OCI-LY3 (cell line): Measurements from ENCODE around the gene MYF5.
"Not testable (repeated sequence)": the region's sequence is repeated elsewhere in the genome, so short reads cannot be mapped to it uniquely, and the experiment has no call there.

ENCODE experiments used
- H2AFZ ChIP-seq: fragments of 200-600, 300-600 bp; shearing (Covaris generic); 2 replicates; pipeline ENCODE4 v1.6.0; 2014; ENCODE audit warnings: antibody characterized with exemption, low read depth, low read length
- H3K27ac ChIP-seq: fragments of 200-600, 300-600 bp; sonication (generic); 2 replicates; pipeline ENCODE4 v1.5.1; 2014; ENCODE audit warnings: mild to moderate bottlenecking, low read length, moderate library complexity, mixed read lengths
- H3K27me3 ChIP-seq: fragments of 200-600, 300-600 bp; sonication (generic); 2 replicates; pipeline ENCODE4 v1.6.1; 2014; ENCODE audit warnings: low read depth, low read length, mixed read lengths
- H3K36me3 ChIP-seq: fragments of 200-600, 300-600 bp; sonication (generic); replicated peaks from 2 replicates; pipeline ENCODE3; 2014; ENCODE audit warnings: low read depth, low read length, mixed read lengths
- H3K4me1 ChIP-seq: fragments of 300-600, 200-600 bp; sonication (generic); 2 replicates; pipeline ENCODE4 v1.6.1; 2014; ENCODE audit warnings: low read length, mixed read lengths
- H3K4me2 ChIP-seq: fragments of 200-600, 300-600 bp; sonication (generic); 2 replicates; pipeline ENCODE4 v1.6.1; 2014; ENCODE audit warnings: low read length, mixed read lengths
- H3K4me3 ChIP-seq: fragments of 300-600, 200-600 bp; sonication (generic); 2 replicates; pipeline ENCODE4 v1.5.1; 2014; ENCODE audit warnings: antibody characterized with exemption, mild to moderate bottlenecking, low read length, moderate library complexity
- H3K79me2 ChIP-seq: fragments of 300-600, 200-600 bp; shearing (Covaris generic); 2 replicates; pipeline ENCODE4 v1.6.1; 2014; ENCODE audit warnings: mild to moderate bottlenecking, low read length, mixed read lengths
- H3K9ac ChIP-seq: fragments of 300-600, 200-600 bp; shearing (Covaris generic); 2 replicates; pipeline ENCODE4 v1.6.0; 2014; ENCODE audit warnings: mild to moderate bottlenecking, low read length, moderate library complexity
- H3K9me3 ChIP-seq: fragments of 200-600, 300-600 bp; shearing (Covaris generic); 2 replicates; pipeline ENCODE4 v1.6.1; 2014; ENCODE audit warnings: low read length, mixed read lengths; ENCODE audit not compliant: insufficient read depth
- H4K20me1 ChIP-seq: fragments of 200-600, 300-600 bp; sonication (generic); 2 replicates; pipeline ENCODE4 v1.6.1; 2016; ENCODE audit warnings: low read length, mixed read lengths; ENCODE audit not compliant: insufficient read depth
- CTCF ChIP-seq: fragments of 200-600, 300-600 bp; sonication (generic); IDR thresholded peaks from 2 replicates; pipeline ENCODE4 v1.5.1; 2014; ENCODE audit warnings: antibody characterized with exemption, low read length, low read depth
- EZH2phosphoT487 ChIP-seq: fragments of 200-600 bp; shearing (Covaris generic); IDR thresholded peaks from 2 replicates; pipeline ENCODE4 v1.6.1; 2018; ENCODE audit warnings: antibody characterized with exemption, mixed run types, low read depth

MYF5 gene

GRCh38 chr12:80716696-80717469, at the start of gene MYF5:
TSS of gene MYF5 (plus strand) at chr12:80716912. CDS start at chr12:80717064, 152 bp downstream.
- Histone ChIP-seq H3K4me2 (no peak within 1 kb of the TSS), H3K79me2 (no peaks in the 10 kb centered on the region)

GRCh38 chr12:80670214-80670613, 46.5 kb upstream of the MYF5 start:
- Histone ChIP-seq H3K79me2 (no peaks in the 10 kb centered on the region), H3K27me3 (no peaks in the 10 kb centered on the region), H2AFZ (no peak overlapping the region), H3K9ac (no peak overlapping the region), H4K20me1 (no peaks in the 10 kb centered on the region), H3K27ac (no peak overlapping the region), H3K9me3 (no peaks in the 10 kb centered on the region), H3K4me3 (no peak overlapping the region), H3K36me3 (no peaks in the 10 kb centered on the region), H3K4me2 (no peak overlapping the region), H3K4me1 (no peaks in the 10 kb centered on the region)
- TF ChIP-seq EZH2phosphoT487 (no peak), CTCF (no peak)

More at GRCh38 chr12:80716696-80717469, at the start of gene MYF5:
- Histone ChIP-seq H3K27ac (no peak within 1 kb of the TSS), H3K9me3 (no peaks in the 10 kb centered on the region), H3K36me3 (no peaks in the 10 kb centered on the region), H4K20me1 (no peaks in the 10 kb centered on the region), H3K4me3 (no peak within 1 kb of the TSS), H3K4me1 (peaks cover 7% of the 10 kb centered on the region), H3K9ac (no peak within 1 kb of the TSS), H2AFZ (no peak within 1 kb of the TSS), H3K27me3 (no peaks in the 10 kb centered on the region)
- TF ChIP-seq CTCF (no peak), EZH2phosphoT487 (no peak)

- not testable (repeated sequence) for H3K4me3 ChIP-seq, H3K4me1 ChIP-seq, H3K9me3 ChIP-seq, H3K4me2 ChIP-seq, H3K27me3 ChIP-seq, H3K36me3 ChIP-seq, H3K79me2 ChIP-seq, H3K9ac ChIP-seq, H3K27ac ChIP-seq, H2AFZ ChIP-seq, H4K20me1 ChIP-seq
These were observed 40.6 kb upstream of the MYF5 start for GRCh38 chr12:80676042-80676636.

- Histone ChIP-seq H2AFZ (no peak overlapping the region), H3K9ac (no peak overlapping the region), H3K27ac (no peak overlapping the region), H4K20me1 (no peaks in the 10 kb centered on the region), H3K9me3 (no peaks in the 10 kb centered on the region), H3K4me2 (no peak overlapping the region), H3K27me3 (no peaks in the 10 kb centered on the region), H3K36me3 (no peaks in the 10 kb centered on the region), H3K4me3 (no peak overlapping the region), H3K4me1 (no peaks in the 10 kb centered on the region), H3K79me2 (no peaks in the 10 kb centered on the region)
- TF ChIP-seq CTCF = no peak
- TF ChIP-seq EZH2phosphoT487 = no peak
These were observed 39.9 kb upstream of the MYF5 start for GRCh38 chr12:80676856-80677255.
